Measurements from ENCODE around the gene ZC3H18. TPM values are rescaled to one million over a fixed set of nuclear protein-coding genes. Genes with fewer than 3 reads are reported as not detected.

ZC3H18 gene
- total and polyA plus RNA-seq, 2 of the 4 experiments (the other 2 are of a cell fraction), result 3.4 to 21.3 TPM

- no peak for TF ChIP-seq CTCF (conservative IDR thresholded peaks at IDR 0.05; ENCODE audit: low read depth, low read length)
Observed at GRCh38 chr16:88652762-88653063, 82.5 kb downstream of the ZC3H18 start (continued).

- ATAC-seq (ENCODE audit: low read depth) (no peak), DNase-seq (no peak)
- TF ChIP-seq NFE2L2 (IDR thresholded peaks at IDR 0.05; ENCODE audit: low read depth, low read length) (no peak), RAD21 (IDR thresholded peaks at IDR 0.05; ENCODE audit: low read length) (no peak), ELK1 (IDR thresholded peaks at IDR 0.05; ENCODE audit: borderline replicate concordance, low read depth, low read length) (no peak), RFX5 (IDR thresholded peaks at IDR 0.05; ENCODE audit: low read depth, low read length) (no peak)
- Histone ChIP-seq H3K23ac (ENCODE audit: low read depth, low read length) (no peak overlapping the region), H3K27me3 (ENCODE audit: control insufficient read depth, insufficient read depth, low read length) (no peaks in the 10 kb centered on the region), H3K9me3 (ENCODE audit: control insufficient read depth, insufficient read depth, low read length) (no peaks in the 10 kb centered on the region), H3K9ac (ENCODE audit: low read depth, low read length) (no peak overlapping the region), H2BK120ac (ENCODE audit: low read depth, low read length) (no peak overlapping the region), H3K14ac (replicated peaks; ENCODE audit: low read depth, low read length) (no peak overlapping the region), H2AFZ (replicated peaks; ENCODE audit: low read length, poor library complexity) (no peak overlapping the region), H3K4me3 (ENCODE audit: insufficient read depth, low read depth, low read length) (no peak overlapping the region), H3K4ac (ENCODE audit: low read depth, low read length) (no peak overlapping the region), H4K20me1 (ENCODE audit: insufficient read depth, low read length) (peaks cover 3% of the 10 kb centered on the region; the same call in 1 of the 2 replicates), H3K9me1 (ENCODE audit: insufficient read depth, low read length) (no peaks in the 10 kb centered on the region), H2AK9ac (replicated peaks; ENCODE audit: low read depth, low read length, poor library complexity) (no peak overlapping the region), H4K5ac (ENCODE audit: low read depth, low read length) (no peak overlapping the region), H4K91ac (ENCODE audit: insufficient read depth, low read depth, low read length) (no peak overlapping the region), H3K56ac (ENCODE audit: extremely low read depth, insufficient read depth, low read length) (no peak overlapping the region), H2BK15ac (ENCODE audit: low read depth, low read length) (no peak overlapping the region), H3K18ac (ENCODE audit: low read depth, low read length) (no peak overlapping the region), H4K8ac (ENCODE audit: low read depth in 2 of 2, low read length in 2 of 2) (no peak overlapping the region), H2BK5ac (ENCODE audit: low read depth, low read length, poor library complexity, severe bottlenecking) (no peak overlapping the region), H3K4me2 (ENCODE audit: low read depth, low read length) (no peak overlapping the region), H2AK5ac (ENCODE audit: low read depth, low read length) (no peak overlapping the region), H3K4me1 (ENCODE audit: control insufficient read depth, insufficient read depth, low read length) (peaks cover 5% of the 10 kb centered on the region; the same call in 1 of the 2 replicates), H3K79me1 (ENCODE audit: low read depth in 1 of 2, low read length in 2 of 2) (peaks cover 0 to 21% of the 10 kb centered on the region in 2 experiments; a peak in 1 of 4 replicates), H3K36me3 (ENCODE audit: control insufficient read depth, insufficient read depth, low read length) (peaks cover 13% of the 10 kb centered on the region), H3K27ac (ENCODE audit: insufficient read depth, low read length) (no peak overlapping the region), H2BK20ac (ENCODE audit: low read depth, low read length) (no peak overlapping the region)
- dilution Hi-C loops (cut with HindIII; ENCODE audit: low sequenced_read_pairs, unreplicated experiment) (no loop called here), intact Hi-C loops (cut with micrococcal nuclease) (no loop called here), in situ Hi-C loops (cut with MboI; ENCODE audit: low sequenced_read_pairs) (no loop called here)
- ChIA-PET CTCF (no interaction called here), POLR2A (ENCODE audit: unreplicated experiment) (no interaction called here)
- no TSS peak for BruUV-seq (replicated peaks)
- WGBS, 2 experiments (ENCODE audit: extremely low coverage in 2 of 2, insufficient read length in 1 of 2), result 78% methylated on average over 8 of the region's 13 CpGs; no CpG with 5 or more reads in 1 of the 2 experiments
Observed at GRCh38 chr16:88653101-88653500, 82.9 kb downstream of the ZC3H18 start.
